Inflammatory macrophage treated with lipopolysaccharide for 1 hour (primary cell): ENCODE data around the gene RUSF1.
"Not testable (repeated sequence)": the region's sequence is repeated elsewhere in the genome, so short reads cannot be mapped to it uniquely, and the experiment has no call there.

Experiments
- DNase-seq, 2 donors: peaks; one replicate each; pipeline ENCODE4 v3.0.0-alpha.2; 2020 to 2022

RUSF1 gene

DNA sequence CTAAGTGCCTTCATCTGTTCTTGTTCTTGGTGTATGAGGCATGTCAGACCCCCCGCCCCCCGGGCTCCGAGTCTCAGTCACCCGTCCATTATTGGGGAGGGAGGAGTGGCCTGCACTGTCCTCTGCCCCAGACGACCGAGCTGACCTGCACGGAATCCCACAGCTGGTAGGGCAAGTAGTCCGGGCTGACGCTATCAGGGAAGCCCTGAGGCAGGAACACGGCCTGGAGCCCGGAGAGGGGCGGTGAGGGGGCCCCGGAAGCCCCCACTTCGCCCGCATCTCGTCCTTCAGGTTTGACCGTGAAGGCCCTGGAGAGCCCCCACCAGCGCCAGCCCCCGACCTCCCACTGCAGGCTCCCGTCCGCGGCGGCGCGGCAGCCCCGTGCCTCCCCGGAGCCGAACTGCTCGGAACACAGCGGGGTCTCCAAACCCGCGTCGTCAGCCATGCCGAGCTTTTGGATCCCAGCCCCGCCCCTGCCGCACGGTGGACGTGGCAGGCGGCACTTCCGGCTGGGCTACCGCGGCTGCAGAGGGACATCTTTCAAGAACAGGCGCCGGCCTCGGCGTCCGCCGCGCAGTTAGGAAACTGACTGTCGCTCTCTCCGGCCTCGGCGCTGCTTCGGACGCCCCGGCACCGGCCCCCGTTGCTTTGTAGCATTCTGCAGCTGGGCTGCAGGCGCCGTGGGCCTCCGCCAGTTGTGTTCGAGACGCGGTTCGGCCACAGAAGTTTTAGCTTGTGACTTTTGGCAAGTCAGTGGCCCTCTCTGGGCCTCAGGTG lies at the start of gene RUSF1:
TSS of gene RUSF1 (minus strand) at position 463 of the 777 bp plus-strand sequence. CDS start at position 445, 18 bp downstream.
- DNase-seq = peak; percentile 83 to 88

DNA sequence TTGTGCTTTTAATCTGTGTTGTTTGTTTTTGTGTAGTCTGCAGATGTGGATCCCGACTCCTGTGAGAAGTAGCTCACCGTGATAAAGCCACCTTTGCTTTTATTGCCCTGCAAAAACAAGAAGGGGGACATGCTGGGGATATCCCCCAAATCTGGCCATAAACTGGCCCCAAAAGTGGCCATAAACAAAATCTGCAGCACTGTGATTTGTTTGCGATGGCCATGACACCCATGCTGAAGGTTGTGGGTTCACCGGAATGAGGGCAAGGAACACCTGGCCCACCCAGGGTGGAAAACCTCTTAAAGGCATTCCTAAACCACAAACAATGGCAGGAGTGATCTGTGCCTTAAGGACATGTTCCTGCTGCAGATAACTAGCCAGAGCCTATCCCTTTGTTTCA lies 34.6 kb upstream of the RUSF1 start:
- no peak for DNase-seq

DNA sequence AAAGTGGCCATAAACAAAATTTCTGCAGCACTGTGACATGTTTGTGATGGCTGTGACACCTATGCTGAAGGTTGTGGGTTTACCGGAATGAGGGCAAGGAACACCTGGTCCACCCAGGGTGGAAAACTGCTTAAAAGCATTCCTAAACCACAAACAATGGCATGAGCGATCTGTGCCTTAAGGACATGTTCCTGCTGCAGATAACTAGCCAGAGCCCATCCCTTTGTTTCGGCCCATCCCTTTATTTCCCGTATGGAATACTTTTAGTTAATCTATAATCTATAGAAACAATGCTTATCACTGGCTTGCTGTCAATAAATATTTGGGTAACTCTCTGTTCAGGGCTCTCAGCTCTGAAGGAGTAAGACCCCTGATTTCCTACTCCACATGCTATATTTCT lies 31.6 kb upstream of the RUSF1 start:
- DNase-seq = not testable (repeated sequence)

DNA sequence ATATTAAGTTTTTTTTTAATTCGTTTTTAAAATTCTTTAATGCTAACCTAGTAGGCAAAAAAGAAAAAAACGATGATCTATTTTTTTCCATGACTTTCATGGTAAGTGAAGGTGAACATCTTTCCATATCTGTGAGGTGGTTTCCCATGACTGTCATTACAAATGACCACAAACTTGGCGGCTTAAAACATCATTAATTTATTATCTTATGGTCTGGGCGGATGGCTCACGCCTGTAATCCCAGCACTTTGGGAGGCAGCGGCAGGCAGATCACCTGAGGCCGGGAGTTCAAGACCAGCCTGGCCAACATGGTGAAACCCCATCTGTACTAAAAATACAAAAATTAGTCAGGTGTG lies 30.0 kb upstream of the RUSF1 start:
- not testable (repeated sequence) for DNase-seq

DNA sequence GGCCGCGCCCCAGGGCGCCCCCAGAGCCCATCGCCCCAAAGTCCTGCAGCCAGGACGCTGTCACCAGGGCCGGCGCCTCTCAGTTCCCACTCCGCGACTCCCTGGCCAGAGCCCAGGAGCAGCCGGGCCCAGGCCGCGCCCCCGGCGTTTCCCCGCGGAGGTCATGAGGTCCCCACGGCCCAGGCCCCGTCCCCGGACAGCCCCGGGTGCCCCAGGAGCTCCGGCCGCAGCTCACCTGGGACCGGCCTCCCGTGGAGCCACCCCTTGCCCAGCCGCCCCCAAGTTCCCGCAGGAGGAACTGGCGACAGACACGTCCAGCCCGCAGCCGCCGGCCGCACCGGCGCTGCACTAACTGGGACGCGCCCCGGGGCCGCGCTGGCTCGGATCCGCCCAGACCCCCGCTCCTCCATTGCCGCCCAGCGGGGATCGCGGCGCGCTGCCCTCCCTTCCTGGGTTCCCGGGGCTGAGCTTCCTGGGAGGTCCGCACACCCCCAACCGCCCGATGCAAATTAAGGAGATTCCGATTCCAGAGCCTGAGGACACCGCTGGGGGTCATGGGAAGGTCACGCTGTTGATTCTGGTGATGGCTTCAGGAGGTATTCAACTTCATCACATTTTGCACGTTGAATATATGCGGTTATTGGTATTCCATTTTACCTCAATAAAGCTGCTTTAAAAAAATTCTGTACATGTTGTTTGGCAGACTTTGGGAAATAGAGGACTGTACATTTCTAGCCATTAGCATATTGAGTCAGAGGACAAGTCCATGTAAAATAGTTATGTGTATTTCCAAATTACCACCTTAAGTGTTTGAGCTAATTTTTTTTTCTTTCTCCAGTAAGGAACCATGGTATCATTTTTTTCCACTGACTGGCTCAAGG lies 29.4 kb upstream of the RUSF1 start:
- peak in 1 of 2 donors; percentile 1 for DNase-seq

DNA sequence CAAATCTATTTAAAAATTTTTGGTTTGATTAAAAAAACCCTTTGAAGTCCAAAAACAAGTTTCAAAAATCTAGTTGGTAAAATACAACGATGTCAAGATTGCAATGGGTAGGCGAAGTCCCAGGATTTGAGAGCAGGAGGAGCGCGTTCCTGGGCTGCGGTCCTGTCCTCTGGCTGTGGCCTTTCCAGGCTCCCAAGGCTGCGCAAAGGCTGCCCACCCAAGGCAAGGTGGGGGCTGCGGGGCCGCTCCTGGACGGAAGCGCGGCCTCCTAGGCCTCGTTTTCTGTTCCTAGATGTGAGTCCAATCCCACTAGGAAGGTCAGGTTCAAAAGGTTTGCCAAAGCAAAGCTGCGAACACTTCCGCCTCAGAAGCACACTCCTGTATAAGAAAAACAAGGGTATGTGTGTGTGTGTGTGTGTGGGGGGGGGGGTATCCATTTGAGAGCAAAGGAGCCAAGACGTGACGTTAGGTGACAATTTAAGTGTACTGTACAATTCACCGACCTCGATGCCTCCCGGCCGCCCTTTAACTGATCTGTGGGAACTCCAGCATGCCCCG lies 28.7 kb upstream of the RUSF1 start:
- no peak for DNase-seq

DNA sequence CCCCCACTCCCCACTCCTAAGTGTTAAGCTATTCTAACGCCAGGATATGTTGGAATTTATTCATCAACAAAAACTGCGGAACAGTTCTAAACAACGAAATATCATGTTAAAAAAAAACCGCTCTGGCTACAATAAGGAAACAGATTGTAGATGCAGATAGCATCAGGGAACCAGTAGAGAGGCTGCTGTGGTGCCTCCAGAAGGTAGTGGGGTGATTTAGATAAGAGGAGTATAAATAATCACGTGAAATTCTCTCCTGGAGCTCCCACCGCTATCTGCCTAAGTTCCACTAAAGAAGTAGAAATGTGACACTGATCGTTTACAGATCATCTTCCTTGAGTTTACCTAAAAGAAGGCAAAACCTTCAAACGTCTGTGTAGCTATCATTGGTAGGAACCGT lies 27.5 kb upstream of the RUSF1 start:
- no peak for DNase-seq

DNA sequence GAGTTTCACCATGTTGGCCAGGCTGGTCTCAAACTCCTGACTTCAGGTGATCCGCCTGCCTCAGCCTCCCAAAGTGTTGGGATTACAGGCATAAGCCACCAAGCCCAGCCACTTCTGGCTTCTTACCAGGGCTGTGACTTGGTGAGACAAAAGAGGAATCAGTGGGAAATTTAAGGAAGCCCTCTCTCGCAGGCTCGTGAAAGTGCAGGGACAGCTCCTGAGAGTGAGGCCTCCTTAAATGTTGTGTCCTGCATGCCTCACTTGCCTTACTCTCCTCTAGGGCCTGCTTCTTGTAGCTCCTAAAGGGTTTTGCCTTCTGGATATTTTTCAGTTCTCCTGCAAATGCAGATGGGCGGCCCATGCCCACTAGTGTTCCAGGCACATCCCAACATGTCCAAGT lies 24.7 kb upstream of the RUSF1 start:
- peak; percentile 7 to 11 for DNase-seq

DNA sequence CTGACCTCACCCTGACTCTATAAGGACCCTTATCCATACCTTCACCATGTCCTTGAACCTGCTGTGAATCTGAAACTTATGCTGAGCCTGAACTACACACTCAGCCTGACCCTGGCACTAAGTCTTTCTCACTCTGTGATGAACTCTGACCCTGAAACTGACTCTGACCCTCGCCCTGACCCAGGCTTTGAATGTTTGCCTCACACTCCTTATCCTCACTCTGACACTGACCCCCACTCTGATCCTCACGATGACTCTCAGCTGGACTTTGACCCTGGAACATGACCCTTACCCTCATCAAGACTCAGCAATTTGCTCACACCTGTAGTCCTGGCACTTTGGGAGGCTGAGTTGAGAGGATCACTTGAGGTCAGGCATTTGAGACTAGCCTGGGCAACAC lies 23.9 kb upstream of the RUSF1 start:
- DNase-seq = no peak

DNA sequence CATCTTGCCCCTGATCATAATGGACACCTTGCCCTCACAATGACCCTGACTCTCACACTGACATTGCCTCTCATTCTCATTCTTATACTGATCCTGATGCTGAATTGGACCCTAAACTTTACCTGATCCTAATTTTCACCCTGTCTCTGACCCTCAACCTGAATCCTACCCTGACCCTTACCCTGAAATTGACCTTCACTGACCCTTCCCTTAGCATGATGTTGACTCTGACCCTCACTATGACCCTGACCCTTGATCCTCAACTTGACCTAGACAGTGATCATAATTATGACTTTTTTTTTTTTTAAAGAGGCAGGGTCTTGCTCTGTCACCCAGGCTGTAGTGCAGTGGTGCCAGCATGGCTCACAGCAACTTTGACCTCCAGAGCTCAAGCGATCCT lies 22.9 kb upstream of the RUSF1 start:
- no peak for DNase-seq

DNA sequence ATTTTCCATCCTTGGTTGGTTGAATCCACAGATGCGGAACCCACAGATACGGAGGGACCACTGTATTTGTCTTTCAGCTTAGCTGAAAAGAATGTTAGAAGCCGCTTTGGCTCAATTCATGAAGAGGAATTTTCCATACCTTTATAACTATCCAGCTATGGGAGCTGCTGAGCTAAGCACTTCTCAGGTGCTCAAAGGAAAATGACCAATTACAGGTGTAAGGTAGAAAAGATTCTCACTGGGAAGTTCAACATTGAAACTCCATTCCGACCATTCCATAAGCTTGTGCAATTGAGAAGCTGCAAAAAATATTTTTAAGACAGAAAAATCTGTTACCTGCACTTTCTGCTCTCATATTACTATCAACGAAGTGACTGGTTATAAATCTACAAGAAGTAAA lies 22.2 kb upstream of the RUSF1 start:
- no peak for DNase-seq

DNA sequence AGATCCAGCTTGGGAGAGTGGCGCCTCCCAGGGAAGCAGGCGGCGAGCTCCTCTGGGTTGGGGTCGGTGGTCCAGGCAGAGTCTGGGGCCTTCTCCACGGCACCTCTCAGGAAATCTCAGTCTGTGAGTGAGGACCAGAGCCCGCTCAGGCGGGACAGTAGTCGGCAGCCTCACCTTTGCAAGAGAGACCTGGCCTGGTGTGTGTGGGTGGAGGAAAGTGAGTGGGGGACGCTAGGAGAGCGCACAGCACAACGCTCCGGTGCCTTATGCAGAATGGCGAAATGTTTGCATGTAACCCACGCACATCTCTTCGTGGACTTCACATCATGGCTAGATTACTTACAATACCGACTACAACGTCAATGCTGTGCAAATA lies 21.7 kb upstream of the RUSF1 start:
- no peak for DNase-seq

DNA sequence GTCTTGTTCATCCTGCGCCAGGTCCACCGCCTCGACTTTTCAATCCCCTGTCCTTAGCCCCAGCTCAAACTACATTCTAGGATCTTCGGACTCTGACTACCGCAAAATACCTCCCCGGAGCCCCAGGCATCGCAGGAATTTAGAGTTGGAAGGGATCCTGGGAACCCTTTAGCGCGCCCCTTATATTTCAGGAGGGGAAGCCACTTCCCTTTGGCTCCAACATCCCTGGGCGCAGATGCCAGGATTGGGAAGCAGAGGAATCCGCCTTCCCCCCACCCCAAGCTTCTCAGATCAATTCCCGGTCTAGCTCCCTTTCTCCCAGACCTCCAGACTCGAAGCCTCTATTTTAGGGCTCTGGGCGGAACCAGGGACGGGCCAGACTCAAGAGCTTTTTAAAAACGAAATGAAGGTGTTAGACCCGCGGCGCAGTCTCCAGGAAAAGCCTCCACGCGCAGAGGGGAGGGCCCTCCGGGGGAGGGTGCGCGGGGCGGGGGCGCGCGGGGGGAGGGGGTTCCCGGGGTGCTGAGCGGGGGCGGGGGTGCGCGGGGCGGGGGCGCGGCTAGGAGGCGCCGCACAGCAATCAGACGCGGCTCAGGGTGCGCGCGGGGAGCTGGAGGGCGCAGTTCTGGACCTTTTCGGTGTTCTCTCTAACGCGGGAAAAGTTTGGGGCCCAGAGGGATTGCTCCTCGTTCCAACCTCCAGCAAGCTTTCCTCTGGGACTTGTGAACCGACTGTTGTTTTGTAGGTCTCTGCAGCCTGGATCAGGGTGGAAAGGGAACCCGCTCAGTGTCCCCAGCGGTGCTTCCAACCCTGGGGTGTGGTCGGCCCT lies 21.1 kb upstream of the RUSF1 start:
- DNase-seq = no peak

DNA sequence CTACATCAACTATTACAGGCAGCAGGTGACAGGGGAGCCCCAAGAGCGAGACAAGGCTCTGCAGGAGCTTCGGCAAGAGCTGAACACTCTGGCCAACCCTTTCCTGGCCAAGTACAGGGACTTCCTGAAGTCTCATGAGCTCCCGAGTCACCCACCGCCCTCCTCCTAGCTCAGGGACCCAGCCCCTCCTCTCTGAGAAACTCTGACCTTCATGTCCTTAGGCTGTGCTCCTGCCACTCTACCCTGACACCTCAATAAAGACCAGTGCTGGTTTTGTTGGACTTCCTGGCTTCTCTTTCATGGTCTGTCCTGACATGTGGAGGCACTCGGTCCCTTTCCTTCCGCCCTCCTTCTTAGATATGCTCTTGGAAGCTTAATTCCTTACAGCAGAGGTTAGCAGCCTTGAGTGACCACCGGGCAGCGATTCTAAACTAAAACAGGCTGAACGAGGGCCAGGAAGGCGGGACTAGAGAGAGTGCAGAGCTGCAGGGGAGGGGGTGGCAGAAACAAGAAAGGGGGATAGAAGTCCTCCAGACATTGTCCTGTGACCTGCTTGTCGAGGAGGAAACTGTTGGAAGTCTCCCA lies 20.4 kb upstream of the RUSF1 start:
- DNase-seq = no peak

DNA sequence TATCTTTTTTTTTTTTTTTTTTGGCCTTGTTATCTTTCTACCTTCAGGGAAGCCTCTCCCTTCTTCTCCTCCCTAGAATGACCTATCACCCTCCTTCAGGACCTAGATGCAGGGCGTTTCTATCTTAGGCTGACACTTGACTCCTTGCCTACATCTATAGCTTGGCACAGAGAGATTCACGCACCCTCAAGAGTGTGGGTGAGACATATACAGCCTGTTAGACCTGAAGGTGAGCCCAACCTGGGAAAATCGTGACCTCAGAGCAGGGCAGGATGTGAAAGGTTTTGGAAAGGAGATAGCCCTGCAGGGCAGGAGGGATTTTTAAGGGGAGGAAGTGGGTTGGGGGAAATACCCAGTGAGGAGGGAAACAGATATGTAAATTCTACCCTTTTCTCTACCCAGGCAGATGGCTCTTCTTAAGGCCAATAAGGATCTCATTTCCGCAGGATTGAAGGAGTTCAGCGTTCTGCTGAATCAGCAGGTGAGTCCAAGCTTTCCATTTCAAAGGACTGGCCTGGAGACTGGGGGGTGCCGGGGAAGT lies 19.6 kb upstream of the RUSF1 start, which contains the start of gene AHSP:
TSS of gene AHSP (plus strand) at position 167 of the 541 bp plus-strand sequence. CDS start at position 407, 240 bp downstream.
- no peak for DNase-seq

DNA sequence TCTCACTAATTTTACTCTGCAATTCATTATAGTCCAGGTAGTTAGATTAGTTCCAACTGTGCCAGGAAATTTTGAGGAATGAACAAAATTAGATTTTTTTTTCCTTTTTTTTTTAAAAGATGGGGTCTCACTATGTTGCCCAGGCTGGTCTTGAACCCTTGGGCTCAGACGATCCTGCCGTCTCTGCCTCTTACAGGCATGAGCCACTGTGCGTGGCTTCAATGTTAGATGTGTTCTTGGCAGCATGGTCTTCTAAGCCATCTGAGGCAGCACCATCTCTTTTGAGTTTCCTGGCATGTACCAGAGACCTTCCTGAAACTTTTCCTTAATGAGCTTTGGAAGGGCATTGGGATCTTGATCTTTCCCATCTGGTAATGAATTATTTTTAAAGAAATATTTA lies 16.9 kb upstream of the RUSF1 start:
- no peak for DNase-seq

DNA sequence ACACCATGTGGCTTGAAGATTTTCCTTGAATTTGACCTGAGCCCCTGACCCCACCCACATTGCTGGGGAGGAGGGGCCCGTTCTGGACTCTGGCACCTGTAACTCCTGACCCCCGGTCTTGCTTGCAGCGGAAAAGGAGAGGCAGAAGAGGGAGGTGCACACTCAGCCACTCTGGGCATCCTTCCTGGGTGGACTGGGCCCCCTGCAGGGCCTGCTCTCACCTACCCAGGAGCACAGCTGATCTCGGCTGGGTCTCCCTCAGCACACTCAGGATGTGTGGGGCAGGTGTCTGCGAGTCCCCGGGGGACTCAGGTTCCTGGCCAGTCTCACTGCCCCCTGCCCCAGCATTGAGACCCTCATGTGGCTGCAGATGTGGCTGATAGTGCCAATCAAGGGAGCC lies 15.6 kb upstream of the RUSF1 start:
- not testable (repeated sequence) for DNase-seq

DNA sequence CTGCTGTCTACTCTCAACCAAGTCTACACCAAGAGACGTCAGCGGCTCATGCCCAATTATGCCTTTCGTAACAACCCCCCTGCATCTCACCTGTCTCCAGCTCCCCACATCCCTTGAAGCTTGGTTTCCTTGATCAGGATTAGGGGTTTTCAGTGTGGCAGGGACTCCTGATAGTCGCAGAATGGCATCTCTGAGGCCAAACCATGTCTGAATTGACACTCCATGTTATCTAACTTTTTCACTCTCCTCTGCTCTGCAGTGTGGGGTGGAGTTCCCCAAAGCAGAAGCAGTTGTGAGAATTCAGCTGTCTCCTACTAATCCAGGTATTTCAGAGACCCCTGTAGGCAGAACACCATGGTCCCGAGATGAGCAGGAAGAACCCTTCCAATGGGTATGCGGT lies 13.9 kb upstream of the RUSF1 start:
- DNase-seq = no peak

DNA sequence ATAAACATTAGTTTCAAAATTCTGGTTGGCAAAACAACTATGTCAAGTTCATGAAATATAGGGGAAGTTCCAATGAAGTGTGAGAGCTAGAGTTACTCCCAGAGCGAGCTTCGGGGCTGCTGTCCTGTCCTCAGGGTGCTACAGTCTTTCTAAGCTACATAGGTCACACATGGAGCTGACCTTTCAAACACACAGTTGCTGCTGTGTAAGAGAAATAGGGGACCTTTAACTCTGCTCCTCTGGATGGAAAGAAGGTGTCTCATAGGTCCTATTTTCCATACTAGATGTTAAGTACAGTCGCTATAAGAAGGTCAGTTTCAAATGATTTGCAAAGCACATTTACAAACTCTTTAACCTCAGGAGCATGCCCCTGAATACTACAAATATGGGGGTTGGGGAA lies 13.2 kb upstream of the RUSF1 start:
- DNase-seq = no peak

DNA sequence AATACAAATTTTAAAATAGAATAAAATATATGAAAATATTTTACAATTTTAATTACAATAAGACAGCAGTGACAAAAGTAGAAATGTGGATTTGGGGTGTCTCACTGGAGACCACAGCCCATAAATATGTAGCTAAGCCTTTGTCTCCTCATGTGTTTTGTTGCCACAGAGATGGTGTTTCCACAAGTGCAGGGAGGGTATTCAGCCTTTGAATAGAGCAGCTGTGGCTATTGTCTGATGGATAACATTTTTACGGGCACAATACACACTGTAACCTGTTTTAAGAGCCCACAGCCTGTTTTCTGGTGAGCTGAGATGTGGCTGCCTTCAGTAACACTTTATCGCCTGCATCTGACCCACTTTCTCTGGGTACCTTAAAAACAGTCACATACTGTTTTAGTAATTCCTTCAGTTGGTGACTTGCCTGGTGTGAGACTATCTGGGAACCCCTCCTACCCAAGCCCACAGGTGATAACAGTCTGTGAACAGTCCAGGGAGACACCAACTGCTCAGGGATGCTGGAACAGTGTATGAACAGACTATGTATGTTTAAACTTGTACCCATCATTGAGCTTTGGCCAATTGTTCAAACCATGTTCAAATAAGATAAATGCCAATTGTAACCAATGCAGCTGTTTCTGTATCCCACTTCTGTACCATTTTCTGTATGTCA lies 11.7 kb upstream of the RUSF1 start:
- no peak for DNase-seq

DNA sequence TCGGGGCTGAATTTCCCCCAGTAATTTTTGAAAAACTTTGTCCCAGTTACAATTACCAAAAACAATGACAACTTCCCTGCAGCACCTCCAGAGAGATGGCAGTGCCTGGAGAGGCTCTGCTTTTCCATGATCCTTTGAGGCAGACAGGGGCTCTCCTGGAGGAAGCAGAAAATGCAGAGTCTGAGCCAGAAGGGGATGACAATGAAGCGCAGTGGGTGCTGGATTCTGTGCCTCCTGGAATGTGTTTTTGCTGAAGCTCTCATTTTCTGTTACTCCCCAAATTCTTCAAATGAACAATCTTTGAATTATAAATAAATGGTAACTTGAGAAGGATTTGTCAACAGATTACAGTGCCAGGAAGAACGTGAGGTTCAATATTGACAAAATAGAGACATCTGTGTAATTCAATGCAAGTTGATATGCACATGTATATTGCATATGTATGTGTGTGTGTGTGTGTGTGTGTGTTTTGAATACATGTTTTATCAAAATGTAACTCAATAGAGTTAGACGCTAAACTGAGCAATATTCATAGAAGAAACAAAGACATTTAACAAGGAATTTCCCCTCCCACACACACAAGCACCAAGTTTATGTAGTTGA lies 9.7 kb upstream of the RUSF1 start:
- DNase-seq = no peak
